ENCODE measurements around the gene RPH3AL.
A peak's percentile ranks its signal among the peaks of the same experiment; 100 is the strongest.

RPH3AL gene

DNA sequence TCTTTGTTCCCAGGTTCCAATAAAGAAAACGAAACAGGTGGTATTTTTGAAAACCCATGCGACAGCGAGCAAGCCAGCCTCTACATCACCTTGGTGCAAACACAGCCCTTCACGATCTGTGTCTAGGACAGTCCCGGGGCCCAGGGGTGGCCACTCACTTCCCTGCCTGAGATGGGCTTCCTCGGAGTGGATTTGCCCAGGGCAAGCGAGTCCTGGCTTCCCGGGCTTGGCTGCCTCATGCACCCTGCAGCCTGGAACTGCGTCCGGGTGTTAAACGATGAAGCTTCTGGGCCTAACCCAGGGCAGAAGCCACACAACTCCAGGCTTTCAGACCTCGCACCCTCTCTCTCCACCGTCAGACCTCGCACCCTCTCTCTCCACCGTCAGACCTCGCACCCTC is 66.0 kb downstream of the RPH3AL start:
- peaks cover 5% of the 10 kb centered on the region for H3K4me1 ChIP-seq (ENCODE audit: control insufficient read depth, insufficient read depth, low read length)
- DNase-seq (ENCODE audit: low read depth), result no peak
- peaks cover 38% of the 10 kb centered on the region for H3K27me3 ChIP-seq (replicated peaks; ENCODE audit: control insufficient read depth, insufficient read depth, low read length)
- H3K9ac ChIP-seq (ENCODE audit: low read length), result no peak overlapping the region
- no peaks in the 10 kb centered on the region for H3K9me3 ChIP-seq (ENCODE audit: control insufficient read depth, low read length)
- no peaks in the 10 kb centered on the region for H3K36me3 ChIP-seq (ENCODE audit: control insufficient read depth, insufficient read depth, low read length, severe bottlenecking)
- H3K4me3 ChIP-seq (ENCODE audit: low read length), result no peak overlapping the region

DNA sequence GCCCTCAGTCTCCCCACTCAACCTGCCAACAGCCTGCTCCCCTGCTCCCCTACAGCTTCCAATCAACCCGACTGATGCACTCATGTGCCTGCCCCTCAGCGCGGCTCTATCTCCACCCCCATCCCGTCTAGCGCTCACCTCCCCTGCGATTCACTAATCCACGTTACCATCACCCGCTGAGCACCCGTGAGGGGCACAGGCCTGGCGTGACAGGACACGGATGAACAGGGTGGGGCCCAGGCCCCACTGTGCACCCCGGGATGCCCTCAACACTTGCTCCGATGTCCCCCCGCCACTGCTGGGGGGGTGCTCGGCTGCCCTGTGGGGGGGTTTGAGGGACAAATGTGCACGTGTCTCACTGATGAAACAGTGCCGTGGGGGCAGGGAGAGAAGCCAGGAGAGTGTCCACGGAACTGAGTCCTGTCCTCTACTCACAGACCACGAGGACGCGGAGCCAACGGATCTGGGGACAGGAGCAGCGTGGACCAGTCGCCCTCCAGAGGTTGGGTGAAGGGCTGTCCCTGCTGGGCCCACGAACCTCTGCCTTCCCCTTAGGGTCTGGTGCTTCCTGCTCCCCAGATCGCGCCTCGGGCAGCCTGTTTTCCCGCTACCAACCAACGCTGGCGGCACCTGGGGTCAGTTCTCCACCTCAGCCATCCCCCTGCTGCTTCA is 66.7 kb downstream of the RPH3AL start:
- no peak for DNase-seq (ENCODE audit: low read depth)
- H3K4me1 ChIP-seq (ENCODE audit: control insufficient read depth, insufficient read depth, low read length), result peaks cover 5% of the 10 kb centered on the region

GRCh38 chr17:284676-285355 is 67.8 kb downstream of the RPH3AL start:
- Histone ChIP-seq H3K36me3 (ENCODE audit: control insufficient read depth, insufficient read depth, low read length, severe bottlenecking) (no peaks in the 10 kb centered on the region), H3K27me3 (replicated peaks; ENCODE audit: control insufficient read depth, insufficient read depth, low read length) (peaks cover 28% of the 10 kb centered on the region), H3K4me1 (ENCODE audit: control insufficient read depth, insufficient read depth, low read length) (peaks cover 5% of the 10 kb centered on the region), H3K9me3 (ENCODE audit: control insufficient read depth, low read length) (no peaks in the 10 kb centered on the region), H3K4me3 (ENCODE audit: low read length) (no peak overlapping the region), H3K9ac (ENCODE audit: low read length) (no peak overlapping the region)
- DNase-seq (ENCODE audit: low read depth), result no peak

More for the DNA sequence above, 66.7 kb downstream of the RPH3AL start:
- Histone ChIP-seq H3K4me3 (ENCODE audit: low read length) (no peak overlapping the region), H3K36me3 (ENCODE audit: control insufficient read depth, insufficient read depth, low read length, severe bottlenecking) (no peaks in the 10 kb centered on the region), H3K9me3 (ENCODE audit: control insufficient read depth, low read length) (no peaks in the 10 kb centered on the region), H3K27me3 (replicated peaks; ENCODE audit: control insufficient read depth, insufficient read depth, low read length) (peaks cover 34% of the 10 kb centered on the region), H3K9ac (ENCODE audit: low read length) (no peak overlapping the region)

DNA sequence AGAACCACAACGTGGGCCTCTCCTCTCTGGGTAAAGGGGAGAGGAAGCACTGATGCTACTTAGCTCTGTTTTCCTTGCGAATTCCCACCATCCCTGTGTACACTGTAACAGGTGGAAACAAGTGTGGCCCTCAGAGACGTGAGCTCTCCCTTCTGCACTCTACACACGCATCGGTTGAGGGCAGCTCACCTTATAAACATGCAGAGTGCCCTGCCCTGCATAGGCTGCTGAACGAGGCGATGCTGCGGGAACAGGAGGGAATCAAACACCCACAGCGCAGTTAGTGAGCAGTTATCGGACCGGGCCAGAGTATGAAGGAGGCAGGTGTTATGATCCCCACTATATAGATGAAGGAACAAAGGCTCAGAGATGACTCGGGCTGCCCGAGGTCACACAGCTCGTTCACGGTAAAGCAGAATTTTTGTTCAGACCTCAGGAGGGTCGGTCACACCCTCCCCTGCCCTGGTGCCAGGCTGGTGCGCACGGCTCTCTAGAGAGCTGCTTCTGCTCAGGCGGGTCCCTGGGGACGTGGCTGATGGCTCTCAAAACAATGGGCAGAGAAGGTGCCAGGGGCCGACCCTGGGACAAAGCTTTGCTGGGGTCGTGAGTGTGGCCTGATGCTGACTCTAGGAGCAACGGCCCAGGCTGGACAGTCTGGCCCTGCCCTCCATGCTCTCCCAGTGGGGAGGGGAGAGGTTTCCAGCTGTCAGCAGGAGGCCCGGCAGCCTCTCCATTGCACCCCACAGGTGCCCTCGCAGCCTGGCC is 68.5 kb downstream of the RPH3AL start:
- DNase-seq (ENCODE audit: low read depth), result no peak
- Histone ChIP-seq H3K4me1 (ENCODE audit: control insufficient read depth, insufficient read depth, low read length) (peaks cover 5% of the 10 kb centered on the region), H3K36me3 (ENCODE audit: control insufficient read depth, insufficient read depth, low read length, severe bottlenecking) (no peaks in the 10 kb centered on the region), H3K9ac (ENCODE audit: low read length) (no peak overlapping the region), H3K9me3 (ENCODE audit: control insufficient read depth, low read length) (no peaks in the 10 kb centered on the region), H3K27me3 (replicated peaks; ENCODE audit: control insufficient read depth, insufficient read depth, low read length) (peaks cover 22% of the 10 kb centered on the region), H3K4me3 (ENCODE audit: low read length) (no peak overlapping the region)

DNA sequence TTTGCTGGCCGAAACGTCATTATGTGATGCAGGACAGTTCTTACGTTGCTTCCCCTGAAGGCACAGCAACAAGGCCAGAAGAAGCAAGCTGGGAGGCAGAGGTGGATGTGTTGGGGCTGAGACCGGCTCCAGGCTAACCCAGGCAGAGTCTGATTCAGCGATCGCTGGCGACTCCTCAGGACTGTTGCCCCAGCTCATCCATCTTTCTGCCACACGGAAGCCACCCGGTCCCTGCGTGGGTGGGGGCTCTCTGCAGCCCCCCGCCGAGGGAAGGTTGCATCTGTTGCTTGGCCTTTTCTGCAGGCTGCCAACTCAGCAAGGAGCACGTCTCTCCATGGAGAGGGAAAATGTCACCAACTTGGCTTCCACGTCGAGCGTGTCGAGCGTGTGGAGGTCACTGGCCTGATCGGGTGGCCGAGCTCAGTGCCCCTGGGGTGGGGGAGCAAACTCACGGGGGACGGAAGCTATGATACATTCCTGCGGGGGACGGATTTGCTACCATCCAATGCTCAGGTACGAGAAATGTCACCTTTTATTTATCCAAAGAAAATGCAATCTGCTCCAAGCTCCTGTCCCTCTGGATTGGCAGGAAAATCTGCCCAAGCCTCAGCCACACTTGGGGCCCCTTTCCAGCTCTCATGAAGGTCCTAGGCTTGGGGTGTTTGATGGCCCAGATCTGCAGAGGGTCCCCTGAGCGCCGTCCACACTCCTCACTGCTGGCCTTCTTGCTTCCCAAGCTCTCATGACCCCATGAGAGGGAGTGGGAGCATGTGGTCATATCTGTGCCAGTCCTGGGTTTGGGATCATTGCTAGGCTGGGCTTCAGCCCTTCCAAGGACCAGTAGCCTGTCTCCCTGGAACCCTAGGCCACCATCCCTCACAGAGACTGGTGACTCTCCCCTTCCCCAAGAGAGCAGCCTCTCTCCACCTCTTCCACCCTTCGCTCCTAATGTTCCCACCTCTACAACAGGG is 69.4 kb downstream of the RPH3AL start:
- H3K36me3 ChIP-seq (ENCODE audit: control insufficient read depth, insufficient read depth, low read length, severe bottlenecking), result no peaks in the 10 kb centered on the region
- H3K4me3 ChIP-seq (ENCODE audit: low read length), result no peak overlapping the region
- H3K27me3 ChIP-seq (replicated peaks; ENCODE audit: control insufficient read depth, insufficient read depth, low read length), result peaks cover 19% of the 10 kb centered on the region
- DNase-seq (ENCODE audit: low read depth), result no peak
- H3K9me3 ChIP-seq (ENCODE audit: control insufficient read depth, low read length), result no peaks in the 10 kb centered on the region
- H3K9ac ChIP-seq (ENCODE audit: low read length), result no peak overlapping the region
- peaks cover 5% of the 10 kb centered on the region for H3K4me1 ChIP-seq (ENCODE audit: control insufficient read depth, insufficient read depth, low read length)

DNA sequence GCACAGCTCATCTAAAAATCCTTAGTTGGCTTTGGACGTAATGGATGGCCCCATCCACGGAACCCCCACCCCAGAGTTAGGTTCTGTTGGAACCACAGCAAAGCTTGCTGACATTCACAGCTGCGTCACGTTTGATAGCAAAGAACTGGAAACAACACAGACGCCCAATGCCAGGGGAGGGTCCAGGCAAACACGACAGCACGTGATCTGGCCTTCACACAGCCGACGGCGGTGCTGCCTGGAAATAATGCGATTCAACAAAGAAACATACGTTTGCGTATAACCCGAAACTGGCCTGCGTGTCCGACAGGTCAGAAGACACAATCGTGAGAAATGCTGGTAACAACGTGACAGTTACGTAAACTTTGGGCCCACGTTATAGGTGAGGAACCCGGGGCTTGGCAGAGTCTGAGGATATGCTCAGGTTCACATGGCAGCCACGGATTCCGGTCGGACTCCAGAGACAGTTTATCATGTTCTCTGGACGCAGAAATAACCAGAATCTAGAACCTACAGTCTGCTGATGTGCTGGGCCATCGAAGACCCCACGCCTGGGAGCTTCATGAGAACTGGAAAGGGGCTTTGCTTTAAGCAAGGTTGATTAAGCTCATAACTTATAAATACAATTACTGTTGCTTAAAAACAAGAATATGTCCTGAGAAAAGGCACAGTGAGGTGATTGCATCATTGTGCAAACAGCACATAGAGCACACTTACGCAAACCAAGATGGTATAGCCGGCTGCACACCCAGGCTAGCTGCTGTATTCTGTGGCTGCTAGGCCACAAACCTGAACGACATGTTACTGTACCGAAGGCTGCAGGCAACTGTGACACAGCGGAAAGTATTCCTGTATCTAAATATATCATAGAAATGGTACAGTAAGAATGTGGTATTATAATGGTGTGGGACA is 70.4 kb downstream of the RPH3AL start:
- no peak overlapping the region for H3K9ac ChIP-seq (ENCODE audit: low read length)
- peak; percentile 30 for DNase-seq (ENCODE audit: low read depth)
- H3K4me3 ChIP-seq (ENCODE audit: low read length), result no peak overlapping the region
- H3K27me3 ChIP-seq (replicated peaks; ENCODE audit: control insufficient read depth, insufficient read depth, low read length), result peaks cover 19% of the 10 kb centered on the region
- H3K9me3 ChIP-seq (ENCODE audit: control insufficient read depth, low read length), result no peaks in the 10 kb centered on the region
- H3K4me1 ChIP-seq (ENCODE audit: control insufficient read depth, insufficient read depth, low read length), result peaks cover 5% of the 10 kb centered on the region
- H3K36me3 ChIP-seq (ENCODE audit: control insufficient read depth, insufficient read depth, low read length, severe bottlenecking), result no peaks in the 10 kb centered on the region

- Histone ChIP-seq H3K9ac (ENCODE audit: low read length) (no peak overlapping the region), H3K36me3 (ENCODE audit: control insufficient read depth, insufficient read depth, low read length, severe bottlenecking) (no peaks in the 10 kb centered on the region), H3K9me3 (ENCODE audit: control insufficient read depth, low read length) (no peaks in the 10 kb centered on the region), H3K4me1 (ENCODE audit: control insufficient read depth, insufficient read depth, low read length) (peaks cover 5% of the 10 kb centered on the region), H3K27me3 (replicated peaks; ENCODE audit: control insufficient read depth, insufficient read depth, low read length) (peaks cover 19% of the 10 kb centered on the region), H3K4me3 (ENCODE audit: low read length) (no peak overlapping the region)
- DNase-seq (ENCODE audit: low read depth), result no peak
Observed at GRCh38 chr17:281365-281999, 71.1 kb downstream of the RPH3AL start.

- Histone ChIP-seq H3K27me3 (replicated peaks; ENCODE audit: control insufficient read depth, insufficient read depth, low read length) (peaks cover 18% of the 10 kb centered on the region), H3K36me3 (ENCODE audit: control insufficient read depth, insufficient read depth, low read length, severe bottlenecking) (no peaks in the 10 kb centered on the region), H3K4me3 (ENCODE audit: low read length) (no peak overlapping the region), H3K4me1 (ENCODE audit: control insufficient read depth, insufficient read depth, low read length) (peaks cover 5% of the 10 kb centered on the region), H3K9me3 (ENCODE audit: control insufficient read depth, low read length) (no peaks in the 10 kb centered on the region), H3K9ac (ENCODE audit: low read length) (no peak overlapping the region)
- no peak for DNase-seq (ENCODE audit: low read depth)
Observed at GRCh38 chr17:280901-281300, 71.7 kb downstream of the RPH3AL start.

DNA sequence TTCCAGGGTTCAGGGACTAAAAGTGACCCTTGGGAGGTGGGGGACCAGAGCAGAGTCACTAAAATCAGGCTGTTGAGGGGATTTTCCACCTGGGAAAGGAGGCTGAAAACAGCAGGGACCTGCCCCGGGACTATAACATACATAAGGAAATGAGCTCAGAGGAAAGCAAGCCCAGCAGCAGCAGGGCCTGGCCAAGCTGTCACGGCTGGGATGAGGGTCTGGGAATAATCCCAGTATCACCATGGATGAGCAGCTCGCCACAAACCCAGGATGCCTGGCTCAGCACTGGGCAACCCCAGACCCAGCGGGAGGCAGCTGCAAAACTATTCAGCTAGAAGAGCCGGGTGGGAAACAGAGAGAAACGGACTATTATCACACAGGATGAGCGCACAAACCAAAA is 72.4 kb downstream of the RPH3AL start:
- H3K36me3 ChIP-seq (ENCODE audit: control insufficient read depth, insufficient read depth, low read length, severe bottlenecking), result no peaks in the 10 kb centered on the region
- no peak overlapping the region for H3K9ac ChIP-seq (ENCODE audit: low read length)
- H3K9me3 ChIP-seq (ENCODE audit: control insufficient read depth, low read length), result no peaks in the 10 kb centered on the region
- peaks cover 5% of the 10 kb centered on the region for H3K4me1 ChIP-seq (ENCODE audit: control insufficient read depth, insufficient read depth, low read length)
- H3K4me3 ChIP-seq (ENCODE audit: low read length), result no peak overlapping the region
- H3K27me3 ChIP-seq (replicated peaks; ENCODE audit: control insufficient read depth, insufficient read depth, low read length), result peaks cover 11% of the 10 kb centered on the region
- DNase-seq (ENCODE audit: low read depth), result no peak

DNA sequence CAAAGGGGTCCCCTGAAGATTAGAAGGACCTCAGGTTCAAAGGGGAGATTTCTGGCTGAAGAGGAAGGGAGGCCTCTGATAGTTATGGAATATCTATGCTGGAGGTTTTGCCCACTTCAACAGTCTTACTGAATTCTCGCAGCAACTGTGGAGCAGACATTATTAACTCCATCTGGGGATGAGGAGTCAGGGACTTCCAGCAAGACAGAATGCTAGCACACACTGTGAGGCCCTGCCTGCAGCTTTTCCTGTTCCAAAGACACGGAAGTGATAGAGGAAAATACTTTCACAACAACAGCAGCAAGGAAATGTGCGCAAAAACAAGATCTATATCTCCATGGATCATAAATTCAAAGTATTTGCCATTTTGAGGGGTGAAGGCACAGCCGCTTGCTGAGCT is 72.8 kb downstream of the RPH3AL start:
- DNase-seq (ENCODE audit: low read depth), result no peak
- H3K9ac ChIP-seq (ENCODE audit: low read length), result no peak overlapping the region
- no peaks in the 10 kb centered on the region for H3K9me3 ChIP-seq (ENCODE audit: control insufficient read depth, low read length)
- H3K4me3 ChIP-seq (ENCODE audit: low read length), result no peak overlapping the region
- H3K27me3 ChIP-seq (replicated peaks; ENCODE audit: control insufficient read depth, insufficient read depth, low read length), result peaks cover 7% of the 10 kb centered on the region
- peaks cover 5% of the 10 kb centered on the region for H3K4me1 ChIP-seq (ENCODE audit: control insufficient read depth, insufficient read depth, low read length)
- no peaks in the 10 kb centered on the region for H3K36me3 ChIP-seq (ENCODE audit: control insufficient read depth, insufficient read depth, low read length, severe bottlenecking)
